SK-N-SH (cell line): Measurements from ENCODE around the gene USP11.

Experiments
- CTCF ChIP-seq: fragments of 200-600 bp; sonication (generic); IDR thresholded peaks from 2 replicates; pipeline ENCODE4 v1.6.1; 2017; ENCODE audit warnings: antibody characterized with exemption, mild to moderate bottlenecking, moderate library complexity
- EZH2phosphoT487 ChIP-seq: fragments of 200-600 bp; sonication (generic); IDR thresholded peaks from 2 replicates; pipeline ENCODE4 v1.6.1; 2017; ENCODE audit warnings: low read depth, mixed run types, mild to moderate bottlenecking, antibody characterized with exemption, moderate library complexity, borderline replicate concordance
- IRF3 ChIP-seq: fragments of 150-350 bp; IDR thresholded peaks from 2 replicates; pipeline ENCODE4 v1.6.1; 2016; ENCODE audit warnings: mild to moderate bottlenecking, low read depth, low read length
- MEF2A ChIP-seq: IDR thresholded peaks from 2 replicates; pipeline ENCODE4 v1.4.0; 2012; ENCODE audit warnings: low read depth, borderline replicate concordance
- POLR2AphosphoS5 ChIP-seq: IDR thresholded peaks from 2 replicates; pipeline ENCODE4 v1.6.1; 2012; ENCODE audit warnings: low read depth, low read length
- RAD21 ChIP-seq: IDR thresholded peaks from 2 replicates; pipeline ENCODE4 v1.6.1; 2012; ENCODE audit warnings: mild to moderate bottlenecking, low read length
- TCF12 ChIP-seq: IDR thresholded peaks from 2 replicates; pipeline ENCODE4 v1.4.0; 2012
- USF2 ChIP-seq: fragments of 150-350 bp; IDR thresholded peaks from 2 replicates; pipeline ENCODE4 v1.6.1; 2017; ENCODE audit warnings: antibody characterized with exemption, low read length, low read depth, borderline replicate concordance

- TF ChIP-seq CTCF (no peak), USF2 (no peak), POLR2AphosphoS5 (no peak), MEF2A (no peak), IRF3 (no peak), TCF12 (no peak), EZH2phosphoT487 (no peak), RAD21 (no peak)
These were observed 1.8 kb downstream of the USP11 start for GRCh38 chrX:47234583-47234982.
